HG02642 (cell line): ENCODE data around the gene ARHGAP4.

Experiments used
- ATAC-seq: cut with Tn5 transposase; IDR thresholded peaks from one replicate; pipeline ENCODE4 v1.9.1; 2021; ENCODE audit warnings: mild to moderate bottlenecking; ENCODE audit not compliant: unreplicated experiment, poor library complexity

ARHGAP4 gene

GRCh38 chrX:153964105-153964504, 38.0 kb upstream of the ARHGAP4 start:
- ATAC-seq, result no peak

- no peak for ATAC-seq
Observed at GRCh38 chrX:153963546-153963945, 37.5 kb upstream of the ARHGAP4 start.

- no peak for ATAC-seq
Observed at GRCh38 chrX:153961292-153961691, 35.2 kb upstream of the ARHGAP4 start.

- no peak for ATAC-seq
Observed at GRCh38 chrX:153960786-153961185, 34.7 kb upstream of the ARHGAP4 start.

GRCh38 chrX:153960077-153960476, 34.0 kb upstream of the ARHGAP4 start:
- ATAC-seq, result no peak

GRCh38 chrX:153959649-153960048, 33.6 kb upstream of the ARHGAP4 start:
- ATAC-seq, result no peak

GRCh38 chrX:153958605-153959004, 32.5 kb upstream of the ARHGAP4 start:
- no peak for ATAC-seq

- ATAC-seq, result no peak
Observed at GRCh38 chrX:153957224-153957623, 31.2 kb upstream of the ARHGAP4 start.

GRCh38 chrX:153956044-153956907, 30.2 kb upstream of the ARHGAP4 start:
- ATAC-seq, result no peak

- ATAC-seq, result no peak
Observed at GRCh38 chrX:153955228-153955732, 29.2 kb upstream of the ARHGAP4 start.

- ATAC-seq, result no peak
Observed at GRCh38 chrX:153954558-153955227, 28.6 kb upstream of the ARHGAP4 start.

GRCh38 chrX:153953892-153954557, 28.0 kb upstream of the ARHGAP4 start:
- ATAC-seq, result no peak

GRCh38 chrX:153953342-153953830, 27.3 kb upstream of the ARHGAP4 start:
- ATAC-seq, result no peak

GRCh38 chrX:153952373-153953026, 26.4 kb upstream of the ARHGAP4 start:
- no peak for ATAC-seq

- no peak for ATAC-seq
Observed at GRCh38 chrX:153951683-153952372, 25.8 kb upstream of the ARHGAP4 start.

- ATAC-seq, result no peak
Observed at GRCh38 chrX:153950127-153950526, 24.1 kb upstream of the ARHGAP4 start.

GRCh38 chrX:153948847-153949805, 23.1 kb upstream of the ARHGAP4 start:
- no peak for ATAC-seq

- no peak for ATAC-seq
Observed at GRCh38 chrX:153948002-153948466, 22.0 kb upstream of the ARHGAP4 start.
